OCI-LY1 (cell line): ENCODE measurements around the gene MALT1.

Experiments used
- H2AFZ ChIP-seq: fragments of 200-600 bp; sonication (generic), shearing (Covaris generic); 2 replicates; pipeline ENCODE4 v1.6.0; 2014; ENCODE audit warnings: antibody characterized with exemption, mild to moderate bottlenecking, low read length
- H3F3A ChIP-seq: fragments of 200-600 bp; sonication (generic), shearing (Covaris generic); 2 replicates; pipeline ENCODE4 v1.6.0; 2014; ENCODE audit warnings: mild to moderate bottlenecking, antibody characterized with exemption, low read length, moderate library complexity; ENCODE audit not compliant: insufficient read depth
- H3K27ac ChIP-seq: fragments of 200-600 bp; sonication (generic); 2 replicates; pipeline ENCODE4 v1.5.1; 2014; ENCODE audit warnings: low read length, mixed run types, mild to moderate bottlenecking, low read depth; ENCODE audit not compliant: poor library complexity, severe bottlenecking
- H3K27me3 ChIP-seq: fragments of 200-600 bp; sonication (generic); 2 replicates; pipeline ENCODE4 v1.6.0; 2014; ENCODE audit warnings: antibody characterized with exemption, mild to moderate bottlenecking, low read length, moderate library complexity; ENCODE audit not compliant: insufficient read depth
- H3K36me3 ChIP-seq: fragments of 200-600 bp; sonication (generic); 2 replicates; pipeline ENCODE4 v1.6.1; 2014; ENCODE audit warnings: mild to moderate bottlenecking, antibody characterized with exemption, low read length, moderate library complexity, mixed read lengths; ENCODE audit not compliant: insufficient read depth
- H3K4me1 ChIP-seq: fragments of 200-600 bp; sonication (generic); 2 replicates; pipeline ENCODE4 v1.5.1; 2014; ENCODE audit warnings: mild to moderate bottlenecking, low read length, moderate library complexity; ENCODE audit not compliant: insufficient read depth, severe bottlenecking
- H3K4me2 ChIP-seq: fragments of 200-600 bp; sonication (generic), shearing (Covaris generic); 2 replicates; pipeline ENCODE4 v1.6.1; 2014; ENCODE audit warnings: low read length
- H3K4me3 ChIP-seq: fragments of 200-600 bp; sonication (generic); 2 replicates; pipeline ENCODE4 v1.5.1; 2014; ENCODE audit warnings: low read length, low read depth, mild to moderate bottlenecking, mixed read lengths; ENCODE audit not compliant: poor library complexity, severe bottlenecking
- H3K79me2 ChIP-seq: fragments of 200-600 bp; shearing (Covaris generic); 2 replicates; pipeline ENCODE4 v1.6.1; 2016; ENCODE audit warnings: mixed run types, low read length, mixed read lengths; ENCODE audit not compliant: insufficient read depth
- H3K9ac ChIP-seq: fragments of 200-600 bp; sonication (generic), shearing (Covaris generic); 2 replicates; pipeline ENCODE4 v1.6.1; 2014; ENCODE audit warnings: mild to moderate bottlenecking, low read length, mixed read lengths
- H3K9me2 ChIP-seq: fragments of 200-600 bp; sonication (generic), shearing (Covaris generic); 2 replicates; pipeline ENCODE4 v1.6.1; 2014; ENCODE audit warnings: low read depth, mild to moderate bottlenecking, low read length, mixed read lengths
- H3K9me3 ChIP-seq: fragments of 200-600 bp; shearing (Covaris generic); 2 replicates; pipeline ENCODE4 v1.6.1; 2014; ENCODE audit warnings: low read length, mixed read lengths
- H4K20me1 ChIP-seq: fragments of 200-600 bp; sonication (generic), shearing (Covaris generic); 2 replicates; pipeline ENCODE4 v1.6.0; 2016; ENCODE audit warnings: mild to moderate bottlenecking, low read length; ENCODE audit not compliant: insufficient read depth
- CTCF ChIP-seq: fragments of 200-600 bp; sonication (generic), shearing (Covaris generic); IDR thresholded peaks from 2 replicates; pipeline ENCODE4 v1.5.1; 2017; ENCODE audit warnings: mild to moderate bottlenecking, antibody characterized with exemption, low read length, moderate library complexity, mixed read lengths
- EZH2 ChIP-seq: fragments of 200-600 bp; sonication (generic), shearing (Covaris generic); IDR thresholded peaks from 2 replicates; pipeline ENCODE4 v1.8.0; 2017; ENCODE audit warnings: borderline replicate concordance, mixed run types, mild to moderate bottlenecking, antibody characterized with exemption, low read length, moderate library complexity, mixed read lengths

The MALT1 gene

GRCh38 chr18:58697146-58697545, 25.9 kb downstream of the MALT1 start:
- H2AFZ ChIP-seq, result no peak overlapping the region
- no peaks in the 10 kb centered on the region for H3F3A ChIP-seq
- no peaks in the 10 kb centered on the region for H3K4me1 ChIP-seq
- H3K36me3 ChIP-seq, result peaks cover 19% of the 10 kb centered on the region; the same call in 1 of the 2 replicates
- no peaks in the 10 kb centered on the region for H3K27me3 ChIP-seq
- no peak overlapping the region for H3K27ac ChIP-seq
- TF ChIP-seq EZH2 (no peak), CTCF (no peak)
- H3K4me2 ChIP-seq, result no peak overlapping the region
- H3K4me3 ChIP-seq, result no peak overlapping the region
- no peaks in the 10 kb centered on the region for H4K20me1 ChIP-seq
- no peaks in the 10 kb centered on the region for H3K9me3 ChIP-seq
- no peaks in the 10 kb centered on the region for H3K79me2 ChIP-seq
- no peaks in the 10 kb centered on the region for H3K9me2 ChIP-seq
- H3K9ac ChIP-seq, result no peak overlapping the region

- TF ChIP-seq CTCF, result no peak
- no peak for TF ChIP-seq EZH2
- H3K27me3 ChIP-seq, result no peaks in the 10 kb centered on the region
- no peaks in the 10 kb centered on the region for H3K79me2 ChIP-seq
- H3K27ac ChIP-seq, result no peak overlapping the region
- H3K9ac ChIP-seq, result no peak overlapping the region
- H3F3A ChIP-seq, result no peaks in the 10 kb centered on the region
- no peak overlapping the region for H2AFZ ChIP-seq
- no peaks in the 10 kb centered on the region for H3K4me1 ChIP-seq
- H3K4me3 ChIP-seq, result no peak overlapping the region
- no peak overlapping the region for H3K4me2 ChIP-seq
- H3K36me3 ChIP-seq, result peaks cover 25% of the 10 kb centered on the region; the same call in 1 of the 2 replicates
- H4K20me1 ChIP-seq, result no peaks in the 10 kb centered on the region
- no peaks in the 10 kb centered on the region for H3K9me3 ChIP-seq
- no peaks in the 10 kb centered on the region for H3K9me2 ChIP-seq
These were observed 27.5 kb downstream of the MALT1 start for GRCh38 chr18:58698701-58699193.

- no peak overlapping the region for H3K4me3 ChIP-seq
- no peaks in the 10 kb centered on the region for H3K4me1 ChIP-seq
- no peaks in the 10 kb centered on the region for H3F3A ChIP-seq
- no peaks in the 10 kb centered on the region for H4K20me1 ChIP-seq
- no peak overlapping the region for H3K4me2 ChIP-seq
- H3K9me2 ChIP-seq, result no peaks in the 10 kb centered on the region
- H3K36me3 ChIP-seq, result peaks cover 25% of the 10 kb centered on the region; the same call in 1 of the 2 replicates
- no peaks in the 10 kb centered on the region for H3K9me3 ChIP-seq
- H3K27me3 ChIP-seq, result no peaks in the 10 kb centered on the region
- TF ChIP-seq CTCF (no peak), EZH2 (no peak)
- no peaks in the 10 kb centered on the region for H3K79me2 ChIP-seq
- H3K9ac ChIP-seq, result no peak overlapping the region
- H3K27ac ChIP-seq, result no peak overlapping the region
- no peak overlapping the region for H2AFZ ChIP-seq
These were observed 28.3 kb downstream of the MALT1 start for GRCh38 chr18:58699551-58699950.
